Erythroblast (primary cell): Measurements from ENCODE around the gene BIN1.

ENCODE experiments used
- GATA1 ChIP-seq: IDR thresholded peaks from 2 replicates; pipeline ENCODE4 v1.6.1; 2011; ENCODE audit warnings: low read depth, mild to moderate bottlenecking, control low read depth, low read length, moderate library complexity
- POLR2A ChIP-seq: IDR thresholded peaks from 2 replicates; pipeline ENCODE4 v1.6.1; 2011; ENCODE audit warnings: mild to moderate bottlenecking, low read length

DNA sequence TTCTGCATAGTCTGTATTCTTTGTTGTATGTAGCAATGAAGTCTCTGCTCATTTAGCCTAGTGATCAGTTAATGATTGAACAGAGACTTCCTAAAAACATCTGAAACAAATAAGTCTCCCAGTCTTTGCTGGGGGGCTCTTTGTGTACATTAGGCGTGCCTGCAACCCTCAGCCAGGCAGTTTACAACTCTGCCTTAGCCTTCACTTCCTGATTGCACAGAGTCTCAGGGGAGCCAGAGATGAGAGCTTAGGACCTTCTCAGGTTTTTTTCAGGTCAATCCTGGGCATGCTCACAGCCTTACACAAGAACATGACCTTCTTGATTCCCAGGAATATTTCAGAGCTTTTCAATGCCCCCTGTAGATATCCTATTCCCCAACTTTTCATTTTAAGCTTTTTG lies 44.0 kb upstream of the BIN1 start:
- TF ChIP-seq POLR2A (no peak), GATA1 (no peak)
